HepG2 (cell line): Measurements from ENCODE around the gene KLHL21. TPM values are rescaled to one million over a fixed set of nuclear protein-coding genes. Genes with fewer than 3 reads are reported as not detected.

Experiments
- DRAP1 ChIP-seq: IDR thresholded peaks from 2 replicates; pipeline ENCODE4 v1.6.1; 2016; ENCODE audit warnings: missing genetic modification reagents, missing compliant biosample characterization
- KMT2B ChIP-seq: IDR thresholded peaks from 2 replicates; pipeline ENCODE4 v1.6.1; 2016; ENCODE audit warnings: missing genetic modification reagents, missing compliant biosample characterization
- POLR2A ChIP-seq, 2 experiments: IDR thresholded peaks; 2 replicates each; pipeline ENCODE4 v1.6.1; 2011; ENCODE audit warnings: low read depth in 2 of 2, low read length in 2 of 2, mild to moderate bottlenecking in 1 of 2, moderate library complexity in 1 of 2; ENCODE audit not compliant: insufficient read depth in 1 of 2
- SOX13 ChIP-seq, 3 experiments: fragments of 450-650 bp in 1 of 3; sonication (generic) in 1 of 3; formaldehyde crosslinking in 1 of 3; IDR thresholded peaks in 2 of 3; conservative IDR thresholded peaks in 1 of 3; 2 replicates each; pipeline versions ENCODE4 v1.5.0 to v1.6.1; 2016 to 2020; ENCODE audit warnings: antibody characterized with exemption in 1 of 3, mild to moderate bottlenecking in 1 of 3, missing compliant biosample characterization in 1 of 3, missing genetic modification reagents in 1 of 3, moderate library complexity in 1 of 3
- TAF1 ChIP-seq: sonication (generic); formaldehyde crosslinking; IDR thresholded peaks from 2 replicates; pipeline ENCODE4 v1.4.0; 2020; ENCODE audit warnings: missing genetic modification reagents
- TBP ChIP-seq: sonication (generic); formaldehyde crosslinking; IDR thresholded peaks from 2 replicates; pipeline ENCODE4 v1.5.0; 2020; ENCODE audit warnings: missing genetic modification reagents
- UBTF ChIP-seq: sonication (generic); formaldehyde crosslinking; IDR thresholded peaks from 2 replicates; pipeline ENCODE4 v1.4.0; 2020; ENCODE audit warnings: mild to moderate bottlenecking, missing genetic modification reagents
- ZC3H4 ChIP-seq: sonication (generic); formaldehyde crosslinking; IDR thresholded peaks from 2 replicates; pipeline ENCODE4 v1.4.0; 2020; ENCODE audit warnings: missing genetic modification reagents, borderline replicate concordance
- ZNF18 ChIP-seq: sonication (generic); formaldehyde crosslinking; IDR thresholded peaks from 2 replicates; pipeline ENCODE4 v1.8.0; 2022; ENCODE audit warnings: mild to moderate bottlenecking, missing genetic modification reagents; ENCODE audit not compliant: insufficient replicate concordance
- ZNF652 ChIP-seq: IDR thresholded peaks from 2 replicates; pipeline ENCODE4 v1.6.1; 2016; ENCODE audit warnings: low read depth, borderline replicate concordance
- ZNF775 ChIP-seq: sonication (generic); formaldehyde crosslinking; IDR thresholded peaks from 2 replicates; pipeline ENCODE4 v1.4.0; 2020; ENCODE audit warnings: missing genetic modification reagents, mild to moderate bottlenecking, moderate library complexity, borderline replicate concordance
- ZNF790 ChIP-seq: sonication (generic); formaldehyde crosslinking; IDR thresholded peaks from 2 replicates; pipeline ENCODE4 v1.8.0; 2022; ENCODE audit warnings: missing genetic modification reagents, mild to moderate bottlenecking, borderline replicate concordance
- polyA plus RNA-seq, 8 experiments: library from polyadenylated mRNA; depleted of rRNA in 3 of 8; stranded (reverse) in 7 of 8; unstranded in 1 of 8; fragments of >200 nt; fragmentation: Illumina TruSeq in 4 of 8; extraction: Trizol in 4 of 8; gene quantifications; 2 replicates each; pipeline versions ENCODE4 v1.2.1 to v1.2.3, GENCODE V29; 2011 to 2016; ENCODE audit warnings: low read depth in 4 of 8, missing spikeins in 1 of 8, mixed read lengths in 1 of 8; ENCODE audit not compliant: insufficient read depth in 1 of 8
- total RNA-seq, 5 experiments: library from RNA; depleted of rRNA; stranded (reverse); fragments of >200 nt; fragmentation: Illumina TruSeq; extraction: Trizol; gene quantifications; 2 replicates each; pipeline ENCODE4 v1.2.3, GENCODE V29; 2016; ENCODE audit warnings: low read depth in 1 of 5
- TF ChIP-seq, protein P1 (sequence below): sonication (generic); formaldehyde crosslinking; IDR thresholded peaks from 2 replicates; pipeline ENCODE4 v1.4.0; 2020; ENCODE audit warnings: missing genetic modification reagents
- TF ChIP-seq, protein P2 (sequence below): sonication (generic); formaldehyde crosslinking; IDR thresholded peaks from 2 replicates; pipeline ENCODE4 v1.8.1; 2022; ENCODE audit warnings: mild to moderate bottlenecking, missing genetic modification reagents
- TF ChIP-seq, protein P3 (sequence below): IDR thresholded peaks from 2 replicates; pipeline ENCODE4 v1.6.1; 2016; ENCODE audit warnings: mild to moderate bottlenecking, missing biosample characterization, missing genetic modification reagents

Gene KLHL21
- total and polyA plus RNA-seq, 2 of the 13 experiments (the other 11 are each of a cell fraction or from before 2014, with no cell fraction given): 14.8 to 25.0 TPM

DNA sequence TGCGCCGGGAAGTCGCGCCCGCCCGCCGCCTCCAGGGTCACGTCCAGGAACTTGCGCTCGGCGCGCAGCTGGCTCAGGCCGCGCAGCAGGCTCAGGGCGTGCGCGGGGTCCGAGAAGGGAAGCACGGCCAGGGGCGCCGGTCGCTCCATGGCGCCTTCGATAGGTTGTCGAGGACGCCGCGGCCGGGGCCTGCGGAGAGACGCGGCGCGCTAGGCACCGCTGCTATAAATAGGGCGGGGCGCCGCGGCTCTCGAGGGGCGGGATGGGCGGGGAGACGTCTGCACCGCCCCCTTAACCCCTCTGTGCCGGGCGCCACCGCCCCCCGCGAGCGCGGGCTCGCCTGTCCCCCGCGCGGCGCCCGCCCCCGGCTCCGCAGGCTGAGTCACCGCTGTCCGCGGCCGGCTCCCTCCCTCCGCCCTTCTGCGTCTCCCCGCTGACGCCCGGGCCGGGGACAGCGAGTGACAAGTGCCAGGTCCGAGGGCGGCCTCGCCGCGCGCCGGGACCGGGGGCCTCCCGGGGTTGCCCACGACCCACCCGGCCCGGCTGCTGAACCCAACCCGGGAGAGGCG, at the start of gene KLHL21 (continued):
- TF ChIP-seq UBTF: peak; percentile 16; the same call in 1 of the 2 replicates
- 0 out of 2 replicates have a peak, but pooled peaks have one; percentile 12 for TF ChIP-seq ZNF790 (CRISPR knock-in tag)
- TF ChIP-seq POLR2A (IDR thresholded peaks at IDR 0.05; ENCODE audit: insufficient read depth in 1 of 2, low read depth in 2 of 2, low read length in 2 of 2): peak in 1 of 2 experiments; percentile 97; a peak in 2 of 4 replicates
- TF ChIP-seq TAF1 (CRISPR knock-in tag): peak; percentile 88
- TF ChIP-seq, protein P1, sequence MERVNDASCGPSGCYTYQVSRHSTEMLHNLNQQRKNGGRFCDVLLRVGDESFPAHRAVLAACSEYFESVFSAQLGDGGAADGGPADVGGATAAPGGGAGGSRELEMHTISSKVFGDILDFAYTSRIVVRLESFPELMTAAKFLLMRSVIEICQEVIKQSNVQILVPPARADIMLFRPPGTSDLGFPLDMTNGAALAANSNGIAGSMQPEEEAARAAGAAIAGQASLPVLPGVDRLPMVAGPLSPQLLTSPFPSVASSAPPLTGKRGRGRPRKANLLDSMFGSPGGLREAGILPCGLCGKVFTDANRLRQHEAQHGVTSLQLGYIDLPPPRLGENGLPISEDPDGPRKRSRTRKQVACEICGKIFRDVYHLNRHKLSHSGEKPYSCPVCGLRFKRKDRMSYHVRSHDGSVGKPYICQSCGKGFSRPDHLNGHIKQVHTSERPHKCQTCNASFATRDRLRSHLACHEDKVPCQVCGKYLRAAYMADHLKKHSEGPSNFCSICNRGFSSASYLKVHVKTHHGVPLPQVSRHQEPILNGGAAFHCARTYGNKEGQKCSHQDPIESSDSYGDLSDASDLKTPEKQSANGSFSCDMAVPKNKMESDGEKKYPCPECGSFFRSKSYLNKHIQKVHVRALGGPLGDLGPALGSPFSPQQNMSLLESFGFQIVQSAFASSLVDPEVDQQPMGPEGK (CRISPR knock-in tag): peak; percentile 77
- TF ChIP-seq DRAP1 (CRISPR knock-in tag): peak; percentile 90
- TF ChIP-seq, protein P2, sequence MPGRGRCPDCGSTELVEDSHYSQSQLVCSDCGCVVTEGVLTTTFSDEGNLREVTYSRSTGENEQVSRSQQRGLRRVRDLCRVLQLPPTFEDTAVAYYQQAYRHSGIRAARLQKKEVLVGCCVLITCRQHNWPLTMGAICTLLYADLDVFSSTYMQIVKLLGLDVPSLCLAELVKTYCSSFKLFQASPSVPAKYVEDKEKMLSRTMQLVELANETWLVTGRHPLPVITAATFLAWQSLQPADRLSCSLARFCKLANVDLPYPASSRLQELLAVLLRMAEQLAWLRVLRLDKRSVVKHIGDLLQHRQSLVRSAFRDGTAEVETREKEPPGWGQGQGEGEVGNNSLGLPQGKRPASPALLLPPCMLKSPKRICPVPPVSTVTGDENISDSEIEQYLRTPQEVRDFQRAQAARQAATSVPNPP (CRISPR knock-in tag): peak; percentile 62; the same call in 1 of the 2 replicates
- peak; percentile 81 for TF ChIP-seq ZNF652 (CRISPR knock-in tag)
- TF ChIP-seq ZNF775 (CRISPR knock-in tag): no peak
- no peak for TF ChIP-seq KMT2B (CRISPR knock-in tag)
- TF ChIP-seq, protein P3, sequence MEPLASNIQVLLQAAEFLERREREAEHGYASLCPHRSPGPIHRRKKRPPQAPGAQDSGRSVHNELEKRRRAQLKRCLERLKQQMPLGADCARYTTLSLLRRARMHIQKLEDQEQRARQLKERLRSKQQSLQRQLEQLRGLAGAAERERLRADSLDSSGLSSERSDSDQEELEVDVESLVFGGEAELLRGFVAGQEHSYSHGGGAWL (CRISPR knock-in tag): peak; percentile 74; the same call in 1 of the 2 replicates
- TF ChIP-seq SOX13 (IDR thresholded peaks at IDR 0.05): peak; percentile 14; the same call in 1 of the 2 replicates
- TF ChIP-seq SOX13 (CRISPR knock-in tag; conservative IDR thresholded peaks at IDR 0.05 in 1 of 2, IDR thresholded peaks at IDR 0.05 in 1 of 2): no peak
- no peak for TF ChIP-seq ZC3H4 (CRISPR knock-in tag)
- no peak for TF ChIP-seq TBP (CRISPR knock-in tag)
- TF ChIP-seq ZNF18 (CRISPR knock-in tag): peak; percentile 46
